ENCODE measurements around the gene DDX53.

DDX53 gene

GRCh38 chrX:22963196-22963595, 36.6 kb upstream of the DDX53 start:
- DNase-seq (ENCODE audit: extremely low spot score): no peak
- ChIA-PET CTCF (no interaction called here), POLR2A (no interaction called here)
- TF ChIP-seq ARNT (IDR thresholded peaks at IDR 0.05) (no peak), ELF4 (IDR thresholded peaks at IDR 0.05) (no peak), HDGF (IDR thresholded peaks at IDR 0.05; ENCODE audit: borderline replicate concordance) (no peak), TARDBP (IDR thresholded peaks at IDR 0.05) (no peak), FOXM1 (IDR thresholded peaks at IDR 0.05; ENCODE audit: borderline replicate concordance) (no peak), BHLHE40 (IDR thresholded peaks at IDR 0.05; ENCODE audit: borderline replicate concordance) (no peak), NFRKB (IDR thresholded peaks at IDR 0.05) (no peak), ZNF384 (IDR thresholded peaks at IDR 0.05) (no peak), L3MBTL2 (conservative IDR thresholded peaks at IDR 0.05) (no peak), PKNOX1 (IDR thresholded peaks at IDR 0.05) (no peak), FOXA1 (IDR thresholded peaks at IDR 0.05) (no peak), FOXK2 (IDR thresholded peaks at IDR 0.05) (no peak), SUZ12 (IDR thresholded peaks at IDR 0.05) (no peak)

DNA sequence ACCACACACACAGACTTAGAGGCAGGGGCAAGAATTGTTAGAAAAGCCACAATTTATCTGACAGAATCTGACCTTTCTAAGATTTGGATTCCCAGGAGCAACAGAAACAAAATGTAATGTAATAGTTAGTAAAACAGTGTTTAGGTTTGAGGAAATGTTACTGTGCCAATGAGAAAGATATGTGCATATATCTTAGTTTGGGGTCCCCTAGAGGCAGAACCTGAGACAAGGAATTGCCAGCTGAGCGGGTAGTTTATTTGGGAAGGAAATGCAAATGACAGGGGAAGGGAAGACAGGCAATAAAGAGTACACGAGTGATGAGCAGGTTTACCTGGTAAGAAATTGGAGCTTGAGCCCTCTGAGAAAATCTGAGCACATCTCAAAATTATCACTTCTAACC, 31.3 kb upstream of the DDX53 start:
- no peak for TF ChIP-seq SUZ12 (IDR thresholded peaks at IDR 0.05)
- no peak for TF ChIP-seq ARNT (IDR thresholded peaks at IDR 0.05)
- TF ChIP-seq LEF1 (IDR thresholded peaks at IDR 0.05; ENCODE audit: borderline replicate concordance): no peak
- no peak for TF ChIP-seq BHLHE40 (IDR thresholded peaks at IDR 0.05; ENCODE audit: borderline replicate concordance)
- no peak for TF ChIP-seq L3MBTL2 (conservative IDR thresholded peaks at IDR 0.05)
- no peak for TF ChIP-seq TARDBP (IDR thresholded peaks at IDR 0.05)
- no peak for TF ChIP-seq HDGF (IDR thresholded peaks at IDR 0.05; ENCODE audit: borderline replicate concordance)
- TF ChIP-seq ELF4 (IDR thresholded peaks at IDR 0.05): no peak
- TF ChIP-seq PKNOX1 (IDR thresholded peaks at IDR 0.05): no peak
- TF ChIP-seq ZNF384 (IDR thresholded peaks at IDR 0.05): no peak
- DNase-seq (ENCODE audit: extremely low spot score): no peak
- CTCF ChIA-PET: no interaction called here
- POLR2A ChIA-PET: no interaction called here

DNA sequence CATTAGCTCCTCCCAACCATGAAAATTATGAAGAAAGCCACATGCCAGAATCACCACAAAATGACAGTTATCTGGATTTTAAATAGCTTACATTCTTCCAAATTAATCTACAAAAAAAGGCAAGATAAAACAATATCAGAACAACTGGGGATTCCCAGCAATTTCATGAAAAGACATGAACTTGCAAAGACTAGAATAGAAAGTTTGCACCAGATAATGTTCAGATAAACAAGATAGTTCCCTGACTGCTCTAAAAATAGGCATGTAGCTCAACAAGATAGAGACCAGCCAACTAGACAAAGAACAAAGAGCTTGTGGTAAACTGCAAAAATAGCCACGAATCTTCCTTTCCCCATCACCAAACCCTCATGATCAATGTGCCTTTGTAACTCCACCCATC, 30.3 kb upstream of the DDX53 start:
- DNase-seq (ENCODE audit: extremely low spot score): no peak
- CTCF ChIA-PET: no interaction called here
- POLR2A ChIA-PET: no interaction called here
- TF ChIP-seq SP1 (IDR thresholded peaks at IDR 0.05): no peak
- no peak for TF ChIP-seq FOXK2 (IDR thresholded peaks at IDR 0.05)
- TF ChIP-seq FOXM1 (IDR thresholded peaks at IDR 0.05; ENCODE audit: borderline replicate concordance): no peak

- ChIA-PET CTCF (no interaction called here), POLR2A (no interaction called here)
- DNase-seq (ENCODE audit: extremely low spot score): no peak
- TF ChIP-seq NFRKB (IDR thresholded peaks at IDR 0.05) (no peak), PKNOX1 (IDR thresholded peaks at IDR 0.05) (no peak), HDGF (IDR thresholded peaks at IDR 0.05; ENCODE audit: borderline replicate concordance) (no peak), FOXK2 (IDR thresholded peaks at IDR 0.05) (no peak)
Observed at GRCh38 chrX:22970861-22971260, 28.9 kb upstream of the DDX53 start.

- TF ChIP-seq ZNF384 (IDR thresholded peaks at IDR 0.05) (no peak), HDGF (IDR thresholded peaks at IDR 0.05; ENCODE audit: borderline replicate concordance) (no peak), TARDBP (IDR thresholded peaks at IDR 0.05) (no peak)
- CTCF ChIA-PET: no interaction called here
- POLR2A ChIA-PET: no interaction called here
- no peak for DNase-seq (ENCODE audit: extremely low spot score)
Observed at GRCh38 chrX:22974616-22975015, 25.1 kb upstream of the DDX53 start.

- ChIA-PET CTCF (no interaction called here), POLR2A (no interaction called here)
- DNase-seq (ENCODE audit: extremely low spot score): no peak
- no peak for TF ChIP-seq ZNF384 (IDR thresholded peaks at IDR 0.05)
- TF ChIP-seq BHLHE40 (IDR thresholded peaks at IDR 0.05; ENCODE audit: borderline replicate concordance): no peak
- no peak for TF ChIP-seq HDGF (IDR thresholded peaks at IDR 0.05; ENCODE audit: borderline replicate concordance)
- no peak for TF ChIP-seq LEF1 (IDR thresholded peaks at IDR 0.05; ENCODE audit: borderline replicate concordance)
- no peak for TF ChIP-seq CTBP1 (IDR thresholded peaks at IDR 0.05; ENCODE audit: borderline replicate concordance)
- TF ChIP-seq SUZ12 (IDR thresholded peaks at IDR 0.05): no peak
- no peak for TF ChIP-seq FOXA1 (IDR thresholded peaks at IDR 0.05)
- TF ChIP-seq TARDBP (IDR thresholded peaks at IDR 0.05): no peak
Observed at GRCh38 chrX:22975786-22976185, 24.0 kb upstream of the DDX53 start.

GRCh38 chrX:22985958-22986357, 13.8 kb upstream of the DDX53 start:
- TF ChIP-seq FOXM1 (IDR thresholded peaks at IDR 0.05; ENCODE audit: borderline replicate concordance): no peak
- no peak for TF ChIP-seq BHLHE40 (IDR thresholded peaks at IDR 0.05; ENCODE audit: borderline replicate concordance)
- POLR2A ChIA-PET: no interaction called here
- CTCF ChIA-PET: interaction anchor here (0.6 kb wide), 1 partner anchor 125 kb away, joined by 3 read pairs; no protein-coding TSS in a partner anchor
- no peak for DNase-seq (ENCODE audit: extremely low spot score)

GRCh38 chrX:22987452-22987851, 12.3 kb upstream of the DDX53 start:
- ChIA-PET CTCF (no interaction called here), POLR2A (no interaction called here)
- TF ChIP-seq BHLHE40 (IDR thresholded peaks at IDR 0.05; ENCODE audit: borderline replicate concordance) (no peak), ARNT (IDR thresholded peaks at IDR 0.05) (no peak), PKNOX1 (IDR thresholded peaks at IDR 0.05) (no peak), L3MBTL2 (conservative IDR thresholded peaks at IDR 0.05) (no peak), NFRKB (IDR thresholded peaks at IDR 0.05) (no peak), LEF1 (IDR thresholded peaks at IDR 0.05; ENCODE audit: borderline replicate concordance) (no peak), HDGF (IDR thresholded peaks at IDR 0.05; ENCODE audit: borderline replicate concordance) (no peak), ZNF384 (IDR thresholded peaks at IDR 0.05) (no peak), ELF4 (IDR thresholded peaks at IDR 0.05) (no peak), SP1 (IDR thresholded peaks at IDR 0.05) (no peak), SUZ12 (IDR thresholded peaks at IDR 0.05) (no peak)
- no peak for DNase-seq (ENCODE audit: extremely low spot score)

Measured in HEK293T (cell line).